Thoracic aorta (tissue), 2 donors: ENCODE data around the gene TOM1L2. TPM values are rescaled to one million over a fixed set of nuclear protein-coding genes. Genes with fewer than 3 reads are reported as not detected.
"Not testable (repeated sequence)": the region's sequence is repeated elsewhere in the genome, so short reads cannot be mapped to it uniquely, and the experiment has no call there.

Experiments
- ATAC-seq: fragments of 150-250 bp; one replicate; pipeline ENCODE4 v1.8.0; 2017; ENCODE audit warnings: low read depth; ENCODE audit not compliant: insufficient number of reproducible peaks, low FRiP score
- DNase-seq: peaks from one replicate; pipeline ENCODE4 v3.0.0-alpha.2; 2020; ENCODE audit warnings: low spot score
- H3K27ac ChIP-seq, 2 donors: fragments of 200-600 bp; sonication (generic); 1 replicate in 1 of 2; 2 replicates in 1 of 2; pipeline ENCODE4 v1.5.1; 2016; ENCODE audit warnings: mild to moderate bottlenecking in 2 of 2, moderate library complexity in 2 of 2
- H3K27me3 ChIP-seq: fragments of 200-600 bp; sonication (generic); replicated peaks from 2 replicates; pipeline ENCODE4 v1.6.0; 2016; ENCODE audit warnings: mild to moderate bottlenecking; ENCODE audit not compliant: insufficient read depth
- H3K36me3 ChIP-seq: fragments of 200-600 bp; sonication (generic); one replicate; pipeline ENCODE4 v1.5.1; 2016
- H3K4me1 ChIP-seq, 2 donors: fragments of 200-600 bp; sonication (generic); 1 replicate in 1 of 2; 2 replicates in 1 of 2; pipeline versions ENCODE4 v1.5.1 to v1.6.0; 2016; ENCODE audit warnings: low read depth in 2 of 2, mild to moderate bottlenecking in 1 of 2; ENCODE audit not compliant: control insufficient read depth in 1 of 2
- H3K4me3 ChIP-seq: fragments of 200-600 bp; sonication (generic); 2 replicates; pipeline ENCODE4 v1.5.1; 2016; ENCODE audit warnings: mild to moderate bottlenecking
- H3K9me3 ChIP-seq: fragments of 200-600 bp; sonication (generic); 2 replicates; pipeline ENCODE4 v1.5.1; 2016
- total RNA-seq, 2 donors: library from RNA; depleted of rRNA; stranded (reverse); fragments of >200 nt; gene quantifications; one replicate each; pipeline versions ENCODE4 v1.1.0 to v1.2.3, GENCODE V29; 2016
- TF ChIP-seq, protein P1 (sequence below): fragments of 200-600 bp; sonication (generic); IDR thresholded peaks from one replicate; pipeline ENCODE4 v1.5.1; 2019; ENCODE audit warnings: antibody characterized with exemption

TOM1L2 gene
- total RNA-seq, 2 donors from 2014 or later, result 63.4 to 185 TPM

GRCh38 chr17:17944242-17944641 lies 28.0 kb downstream of the TOM1L2 start:
- no peak for DNase-seq
- Histone ChIP-seq H3K27ac (peak overlapping the region; percentile 77 to 84), H3K36me3 (no peaks in the 10 kb centered on the region), H3K27me3 (no peaks in the 10 kb centered on the region), H3K4me1 (peaks cover 27 to 79% of the 10 kb centered on the region in 2 donors), H3K4me3 (no peak overlapping the region), H3K9me3 (no peaks in the 10 kb centered on the region)
- no peak for ATAC-seq
- TF ChIP-seq, protein P1, sequence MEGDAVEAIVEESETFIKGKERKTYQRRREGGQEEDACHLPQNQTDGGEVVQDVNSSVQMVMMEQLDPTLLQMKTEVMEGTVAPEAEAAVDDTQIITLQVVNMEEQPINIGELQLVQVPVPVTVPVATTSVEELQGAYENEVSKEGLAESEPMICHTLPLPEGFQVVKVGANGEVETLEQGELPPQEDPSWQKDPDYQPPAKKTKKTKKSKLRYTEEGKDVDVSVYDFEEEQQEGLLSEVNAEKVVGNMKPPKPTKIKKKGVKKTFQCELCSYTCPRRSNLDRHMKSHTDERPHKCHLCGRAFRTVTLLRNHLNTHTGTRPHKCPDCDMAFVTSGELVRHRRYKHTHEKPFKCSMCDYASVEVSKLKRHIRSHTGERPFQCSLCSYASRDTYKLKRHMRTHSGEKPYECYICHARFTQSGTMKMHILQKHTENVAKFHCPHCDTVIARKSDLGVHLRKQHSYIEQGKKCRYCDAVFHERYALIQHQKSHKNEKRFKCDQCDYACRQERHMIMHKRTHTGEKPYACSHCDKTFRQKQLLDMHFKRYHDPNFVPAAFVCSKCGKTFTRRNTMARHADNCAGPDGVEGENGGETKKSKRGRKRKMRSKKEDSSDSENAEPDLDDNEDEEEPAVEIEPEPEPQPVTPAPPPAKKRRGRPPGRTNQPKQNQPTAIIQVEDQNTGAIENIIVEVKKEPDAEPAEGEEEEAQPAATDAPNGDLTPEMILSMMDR, result no peak

DNA sequence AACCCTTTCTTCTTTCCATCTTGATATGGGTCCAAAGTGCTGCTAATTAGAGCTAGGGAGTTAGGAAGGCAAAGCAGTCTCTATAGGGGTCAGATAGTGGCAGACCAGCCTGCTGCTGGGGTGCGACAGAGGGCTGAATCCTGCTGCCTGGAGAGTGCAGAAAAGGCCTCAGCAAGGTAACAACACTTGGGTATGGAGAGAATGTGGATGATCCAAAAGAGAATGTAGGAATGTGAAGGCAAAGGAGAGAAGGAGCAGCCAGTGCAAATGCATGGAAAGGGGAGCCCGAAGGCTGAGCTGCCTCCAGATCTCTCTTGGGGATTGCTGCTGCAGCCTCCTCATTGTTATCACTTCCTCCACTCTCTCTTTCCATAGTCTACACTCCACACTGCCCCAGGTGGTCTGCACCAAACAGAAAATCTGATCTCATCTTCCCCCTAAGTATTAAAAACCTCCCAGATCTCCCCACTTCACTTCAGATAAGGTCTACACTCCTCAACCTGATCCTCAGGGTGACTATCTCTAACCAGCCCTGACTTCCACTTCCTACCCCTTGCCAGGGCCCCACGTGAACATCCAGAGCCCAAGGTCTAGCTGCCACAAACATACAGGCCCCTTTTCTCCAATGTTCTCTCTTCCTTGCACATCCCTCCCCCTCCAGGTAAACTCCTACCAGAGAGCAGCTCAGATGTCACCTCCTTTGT lies 28.8 kb downstream of the TOM1L2 start:
- ATAC-seq (no peak), DNase-seq (no peak)
- Histone ChIP-seq H3K36me3 (no peaks in the 10 kb centered on the region), H3K27me3 (no peaks in the 10 kb centered on the region), H3K4me1 (peaks cover 27 to 75% of the 10 kb centered on the region in 2 donors), H3K9me3 (no peaks in the 10 kb centered on the region), H3K27ac (peak overlapping the region; percentile 77 to 84), H3K4me3 (no peak overlapping the region)
- TF ChIP-seq, protein P1, result no peak

DNA sequence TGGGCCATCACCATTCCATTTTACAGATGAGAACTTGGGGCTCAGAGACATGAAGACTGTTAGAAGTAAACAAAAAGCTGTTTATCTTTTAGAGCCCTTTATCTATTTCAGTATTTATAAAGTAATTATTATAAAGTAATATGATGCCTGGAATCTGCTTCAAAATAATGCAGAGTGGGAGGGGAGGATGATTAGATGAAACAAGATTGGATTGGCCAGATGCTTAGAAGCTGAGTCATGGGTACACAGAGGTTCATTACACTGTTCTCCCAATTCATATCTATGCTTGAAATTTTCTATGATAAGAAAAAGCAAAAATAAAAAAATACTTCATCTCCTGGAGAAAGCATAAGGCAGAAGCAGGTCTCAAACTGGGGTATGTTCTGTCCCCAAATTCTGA lies 29.4 kb downstream of the TOM1L2 start:
- no peak for DNase-seq
- TF ChIP-seq, protein P1, result no peak
- Histone ChIP-seq H3K4me1 (peaks cover 27 to 74% of the 10 kb centered on the region in 2 donors), H3K36me3 (no peaks in the 10 kb centered on the region), H3K4me3 (no peak overlapping the region), H3K27ac (peak overlapping the region; percentile 77 to 84), H3K27me3 (no peaks in the 10 kb centered on the region), H3K9me3 (no peaks in the 10 kb centered on the region)
- ATAC-seq, result no peak

DNA sequence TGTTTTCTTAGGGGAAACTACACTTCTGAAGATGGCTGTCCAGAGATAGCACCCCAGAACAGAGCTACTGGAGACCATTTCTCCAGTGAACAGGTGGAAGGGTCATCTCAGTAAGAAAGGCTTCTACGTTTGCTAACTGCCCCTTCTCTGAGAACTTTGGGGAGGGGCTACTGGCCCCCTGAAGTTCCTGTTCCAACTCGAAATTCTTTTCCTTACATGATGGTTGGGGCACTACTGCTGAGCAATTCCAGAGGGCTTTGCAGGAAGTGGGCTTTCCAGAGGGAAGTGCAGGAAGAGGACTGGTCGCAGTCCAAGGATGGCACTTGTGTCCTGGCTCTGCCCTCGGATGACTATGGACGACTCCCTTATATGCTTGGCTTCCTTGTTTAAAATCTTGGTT lies 31.2 kb downstream of the TOM1L2 start:
- Histone ChIP-seq H3K4me3 (no peak overlapping the region), H3K27me3 (no peaks in the 10 kb centered on the region), H3K36me3 (no peaks in the 10 kb centered on the region), H3K4me1 (peaks cover 31 to 65% of the 10 kb centered on the region in 2 donors), H3K9me3 (no peaks in the 10 kb centered on the region), H3K27ac (peak overlapping the region; percentile 68 to 77)
- DNase-seq, result no peak
- TF ChIP-seq, protein P1, result no peak
- ATAC-seq, result no peak

- H3K27ac ChIP-seq, result peak overlapping the region; percentile 2 to 68
- H3K27me3 ChIP-seq, result no peaks in the 10 kb centered on the region
- H3K36me3 ChIP-seq, result no peaks in the 10 kb centered on the region
- DNase-seq (no peak), ATAC-seq (no peak)
- no peaks in the 10 kb centered on the region for H3K9me3 ChIP-seq
- H3K4me3 ChIP-seq, result no peak overlapping the region
- H3K4me1 ChIP-seq, result peaks cover 33 to 69% of the 10 kb centered on the region in 2 donors
- TF ChIP-seq, protein P1, result no peak
Observed at GRCh38 chr17:17940441-17940911, 31.7 kb downstream of the TOM1L2 start.

- not testable (repeated sequence) for ATAC-seq, H3K9me3 ChIP-seq, H3K27me3 ChIP-seq, H3K4me3 ChIP-seq, DNase-seq, H3K36me3 ChIP-seq
- Histone ChIP-seq H3K27ac (peak overlapping the region; percentile 2 to 68), H3K4me1 (peaks cover 33 to 71% of the 10 kb centered on the region in 2 donors)
Observed at GRCh38 chr17:17939941-17940340, 32.3 kb downstream of the TOM1L2 start.
